Ovary (tissue), 9 donors: Measurements from ENCODE around the gene MDH2. TPM values are rescaled to one million over a fixed set of nuclear protein-coding genes. Genes with fewer than 3 reads are reported as not detected.

Experiments
- DNase-seq, 5 donors: peaks; one replicate each; pipeline ENCODE4 v3.0.0-alpha.2; 2019 to 2020
- H3K27ac ChIP-seq, 2 donors: fragments of 200-600 bp; one replicate each; pipeline versions ENCODE4 v1.5.1 to v1.8.0; 2019 to 2022
- H3K27me3 ChIP-seq: fragments of 200-600 bp; one replicate; pipeline ENCODE4 v1.8.0; 2022
- H3K36me3 ChIP-seq: fragments of 200-600 bp; sonication (generic); one replicate; pipeline ENCODE4 v1.5.1; 2019
- H3K4me1 ChIP-seq: one replicate; pipeline ENCODE4 v1.8.1; 2013; ENCODE audit warnings: mild to moderate bottlenecking, moderate library complexity; ENCODE audit not compliant: insufficient read depth
- H3K4me3 ChIP-seq: fragments of 200-600 bp; sonication (generic); one replicate; pipeline ENCODE4 v1.5.1; 2017
- H3K9me3 ChIP-seq, 2 donors: fragments of 200-600 bp in 1 of 2; sonication (generic) in 1 of 2; one replicate each; pipeline versions ENCODE4 v1.5.1 to v1.8.1; 2013 to 2019; ENCODE audit warnings: mild to moderate bottlenecking in 1 of 2, moderate library complexity in 1 of 2
- EP300 ChIP-seq: sonication (generic); formaldehyde crosslinking; IDR thresholded peaks from one replicate; pipeline ENCODE4 v1.6.1; 2017; ENCODE audit warnings: antibody characterized with exemption
- POLR2A ChIP-seq: fragments of 450-650 bp; IDR thresholded peaks from one replicate; pipeline ENCODE4 v1.6.1; 2017; ENCODE audit warnings: antibody characterized with exemption, mild to moderate bottlenecking, moderate library complexity
- WGBS, 3 donors: extraction: QIAGEN DNeasy Blood & Tissue Kit in 1 of 3; methylation state at CpG; one replicate each; pipeline versions ENCODE4 v1.1.5 to v1.1.7; 2013 to 2017; 5-methylcytosine and 5-hydroxymethylcytosine counted together
- intact Hi-C, 4 donors: fragments of 100-400 bp; cut with DNase I; formaldehyde crosslinking; loops; one replicate each; pipeline versions ENCODE4 v1.11.0 to v1.15.1; 2022 to 2023
- polyA plus RNA-seq, 2 donors: library from polyadenylated mRNA; stranded (reverse); fragments of 200-250 nt in 1 of 2; fragments of 350-450 nt in 1 of 2; fragmentation: Illumina TruSeq in 1 of 2; extraction: RNeasy Lipid Tissue Mini Kit (QIAGEN cat#74804) in 1 of 2; gene quantifications; one replicate each; pipeline ENCODE4 v1.2.3, GENCODE V29; 2013 to 2014
- total RNA-seq, 7 donors: library from RNA; depleted of rRNA in 2 of 7; stranded (reverse); fragments of >200 nt in 2 of 7; fragmentation: NEBNext Ultra II Directional in 3 of 7; extraction: Animal tissue kit (Norgen Biotek cat#: 25700) in 3 of 7; gene quantifications; one replicate each; pipeline versions ENCODE4 v1.1.0 to v1.2.4, GENCODE V29; 2016 to 2023
- TF ChIP-seq, protein P1 (sequence below), 3 donors: fragments of 450-650 bp in 2 of 3; fragments of 200-600 bp in 1 of 3; IDR thresholded peaks; one replicate each; pipeline versions ENCODE4 v1.5.1 to v1.8.0; 2016 to 2022; ENCODE audit warnings: antibody characterized with exemption in 3 of 3, mild to moderate bottlenecking in 1 of 3
- donor health status: DM: no; HTN: no; CAD: no; lungs with moderate emphysema.
- donor health status: DM: no; HTN: no; CAD: no.
- donor health status: Bipolar disorder and iron deficiency.
- donor health status: DM: yes; HTN: yes; CAD: no.
- donor health status: DM: no; HTN: no; CAD: no.
- donor health status: DM: yes; HTN: yes; CAD: no.

MDH2 gene
- total and polyA plus RNA-seq, 9 donors: 38.4 to 124 (median 94.9) TPM

DNA sequence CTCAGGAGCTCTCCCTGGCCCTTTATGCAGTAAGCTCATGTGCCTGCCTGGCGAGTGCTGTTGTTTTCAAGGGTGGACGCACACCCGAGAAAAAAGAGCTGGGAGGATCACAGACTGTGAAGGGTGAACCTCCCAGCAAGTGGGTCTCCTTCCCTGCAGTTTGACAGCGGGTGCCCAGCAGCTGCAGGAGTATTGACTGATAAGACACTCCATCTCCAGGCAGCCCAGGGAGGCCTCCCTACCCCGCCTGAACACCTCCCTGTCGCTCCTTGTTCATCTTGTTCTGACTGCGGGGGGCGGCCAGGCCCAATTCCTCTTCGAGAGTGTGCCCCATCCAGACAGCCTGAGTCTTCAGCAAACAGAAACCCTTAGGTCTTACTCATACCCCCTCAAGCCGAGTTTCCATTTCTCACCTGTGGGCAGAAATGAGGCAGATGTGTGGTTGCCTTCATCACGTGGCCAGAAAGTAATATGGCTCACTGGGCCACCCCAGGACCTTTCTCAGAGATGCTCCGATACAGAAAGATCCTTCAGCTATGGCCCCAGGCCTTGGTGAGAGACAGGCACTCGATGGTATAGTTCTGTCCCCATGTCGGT is 17.2 kb downstream of the MDH2 start:
- DNase-seq: no peak
- Histone ChIP-seq H3K36me3 (no peaks in the 10 kb centered on the region), H3K27me3 (no peaks in the 10 kb centered on the region), H3K27ac (no peak overlapping the region), H3K9me3 (no peaks in the 10 kb centered on the region), H3K4me1 (no peaks in the 10 kb centered on the region), H3K4me3 (no peak overlapping the region)
- TF ChIP-seq EP300: no peak
- TF ChIP-seq POLR2A: no peak
- TF ChIP-seq, protein P1, sequence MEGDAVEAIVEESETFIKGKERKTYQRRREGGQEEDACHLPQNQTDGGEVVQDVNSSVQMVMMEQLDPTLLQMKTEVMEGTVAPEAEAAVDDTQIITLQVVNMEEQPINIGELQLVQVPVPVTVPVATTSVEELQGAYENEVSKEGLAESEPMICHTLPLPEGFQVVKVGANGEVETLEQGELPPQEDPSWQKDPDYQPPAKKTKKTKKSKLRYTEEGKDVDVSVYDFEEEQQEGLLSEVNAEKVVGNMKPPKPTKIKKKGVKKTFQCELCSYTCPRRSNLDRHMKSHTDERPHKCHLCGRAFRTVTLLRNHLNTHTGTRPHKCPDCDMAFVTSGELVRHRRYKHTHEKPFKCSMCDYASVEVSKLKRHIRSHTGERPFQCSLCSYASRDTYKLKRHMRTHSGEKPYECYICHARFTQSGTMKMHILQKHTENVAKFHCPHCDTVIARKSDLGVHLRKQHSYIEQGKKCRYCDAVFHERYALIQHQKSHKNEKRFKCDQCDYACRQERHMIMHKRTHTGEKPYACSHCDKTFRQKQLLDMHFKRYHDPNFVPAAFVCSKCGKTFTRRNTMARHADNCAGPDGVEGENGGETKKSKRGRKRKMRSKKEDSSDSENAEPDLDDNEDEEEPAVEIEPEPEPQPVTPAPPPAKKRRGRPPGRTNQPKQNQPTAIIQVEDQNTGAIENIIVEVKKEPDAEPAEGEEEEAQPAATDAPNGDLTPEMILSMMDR (IDR thresholded peaks at IDR 0.05): no peak
- intact Hi-C loops: no loop called here
- 90 to 91% (median 91%) methylated on average over 14 of the region's 14 CpGs for WGBS, 3 donors

DNA sequence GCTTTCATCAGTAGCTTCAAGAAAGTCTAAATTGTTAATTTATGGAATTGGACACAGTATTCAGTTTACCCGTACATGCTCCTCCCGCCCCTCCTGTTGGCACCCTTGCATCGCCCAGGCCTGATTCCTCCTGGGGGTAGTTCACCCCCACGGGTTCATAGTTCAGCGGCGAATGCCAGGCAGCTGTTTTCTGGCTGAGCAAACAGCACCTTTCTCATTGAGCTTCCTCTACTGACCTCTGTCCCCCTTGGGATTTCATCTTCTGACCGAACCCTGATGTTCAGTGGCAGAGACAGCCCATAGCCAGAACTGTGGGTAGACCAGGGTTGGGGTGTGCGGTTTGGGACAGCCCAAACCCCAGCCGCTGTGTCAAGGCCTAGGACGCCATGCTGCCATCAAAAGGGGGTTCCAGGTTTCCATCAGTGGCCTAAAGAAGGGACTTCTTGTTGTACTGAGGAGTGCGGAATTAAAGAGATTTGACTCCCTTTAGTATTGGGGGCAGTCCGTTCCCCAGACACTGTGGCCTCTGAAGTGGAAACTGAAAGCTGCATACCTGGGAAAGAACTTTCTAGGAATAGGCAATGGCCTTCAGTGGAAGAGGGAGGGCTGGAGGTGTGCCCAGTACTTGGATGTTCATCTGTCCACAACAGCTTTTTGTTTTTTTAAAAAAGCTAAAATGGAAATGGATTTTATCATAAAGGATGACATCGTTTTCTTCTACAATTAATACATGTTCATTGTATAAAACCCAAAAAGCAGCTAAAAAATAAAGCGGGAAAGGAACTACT is 19.0 kb downstream of the MDH2 start:
- intact Hi-C loops: no loop called here
- H3K4me3 ChIP-seq: no peak overlapping the region
- no peak for DNase-seq
- no peaks in the 10 kb centered on the region for H3K27me3 ChIP-seq
- H3K36me3 ChIP-seq: no peaks in the 10 kb centered on the region
- peaks cover 4% of the 10 kb centered on the region for H3K4me1 ChIP-seq
- TF ChIP-seq EP300: no peak
- TF ChIP-seq, protein P1 (IDR thresholded peaks at IDR 0.05): no peak
- TF ChIP-seq POLR2A: no peak
- H3K27ac ChIP-seq: no peak overlapping the region
- H3K9me3 ChIP-seq: no peaks in the 10 kb centered on the region
- 86 to 91% (median 91%) methylated on average over 14 of the region's 14 CpGs for WGBS, 3 donors

DNA sequence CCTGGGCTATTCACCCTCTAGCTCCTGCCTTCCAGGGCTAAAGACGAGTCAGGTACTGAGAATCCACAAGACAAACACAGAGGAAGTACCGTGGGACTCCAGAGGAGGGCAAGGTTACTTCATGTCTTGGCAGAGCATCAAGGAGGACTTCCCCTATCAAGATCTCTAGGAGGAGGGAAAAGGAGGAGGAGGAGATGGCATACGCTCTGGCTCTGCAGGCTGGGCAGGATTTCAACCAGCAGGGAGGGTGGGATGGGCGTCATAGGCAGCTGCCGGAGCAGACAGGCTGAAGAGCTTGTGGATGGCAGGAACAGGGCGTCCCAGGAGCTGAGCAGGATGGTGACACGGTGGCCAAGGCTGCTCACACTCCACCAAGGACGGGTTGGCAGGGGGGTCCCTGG is 21.3 kb downstream of the MDH2 start:
- Histone ChIP-seq H3K9me3 (no peaks in the 10 kb centered on the region), H3K27ac (no peak overlapping the region), H3K27me3 (no peaks in the 10 kb centered on the region), H3K36me3 (no peaks in the 10 kb centered on the region), H3K4me3 (no peak overlapping the region), H3K4me1 (peaks cover 4% of the 10 kb centered on the region)
- DNase-seq: peak in 3 of 5 donors; percentile 32 to 65 (median 48)
- TF ChIP-seq, protein P1 (IDR thresholded peaks at IDR 0.05): no peak
- TF ChIP-seq POLR2A (no peak), EP300 (no peak)
- intact Hi-C loops: no loop called here
- WGBS, 3 donors: 25 to 31% (median 28%) methylated on average over 8 of the region's 8 CpGs

DNA sequence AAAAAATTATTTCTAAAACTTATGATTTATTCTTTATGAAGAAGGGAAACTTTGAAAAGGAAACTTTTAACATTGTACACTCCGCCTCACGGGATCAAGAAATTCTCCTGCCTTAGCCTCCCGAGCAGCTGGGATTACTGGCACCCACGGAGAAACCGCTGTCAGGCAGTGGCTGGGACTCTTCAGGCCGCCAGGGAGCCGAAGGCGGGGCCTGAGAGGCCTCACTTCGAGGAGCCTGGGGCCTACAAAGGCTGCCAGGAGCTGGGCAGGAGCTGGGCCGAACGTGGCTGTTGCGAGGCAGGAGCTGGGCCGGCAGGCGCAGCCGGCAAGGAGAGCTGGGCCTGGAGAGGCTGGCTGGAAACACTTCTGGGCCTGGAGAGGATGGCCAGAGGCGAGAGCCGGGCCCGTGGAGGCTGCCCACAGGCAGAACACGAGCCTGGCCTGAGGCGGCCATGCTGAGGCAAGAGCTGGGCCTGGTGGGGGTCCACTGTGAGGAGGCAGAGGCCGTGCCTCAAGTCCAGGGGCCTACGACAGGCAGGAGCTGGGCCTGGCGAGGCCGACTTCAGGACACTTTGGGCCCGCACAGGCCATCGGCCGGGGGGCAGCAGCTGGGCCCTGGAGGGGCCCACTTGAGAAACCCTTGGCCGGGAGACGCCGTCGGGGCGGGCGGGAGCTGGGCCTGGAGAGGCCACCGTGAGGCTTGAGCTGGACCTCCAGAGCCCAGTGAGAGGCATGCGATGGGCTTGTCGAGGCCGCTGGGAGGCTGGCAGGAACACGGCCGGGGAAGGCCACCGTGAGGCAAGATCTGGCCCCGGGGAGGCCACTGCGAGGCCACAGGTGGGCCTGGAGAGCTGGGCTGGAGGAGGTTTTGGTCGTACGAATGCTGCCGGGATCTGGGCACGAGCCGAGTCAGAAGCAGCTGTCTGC is 23.7 kb downstream of the MDH2 start:
- intact Hi-C loops: no loop called here
- no peaks in the 10 kb centered on the region for H3K27me3 ChIP-seq
- 70 to 74% (median 72%) methylated on average over 45 to 47 of the region's 47 CpGs for whole genome bisulfite sequencing, 3 donors
- DNase-seq: peak; percentile 65 to 88 (median 71)
- H3K9me3 ChIP-seq: no peaks in the 10 kb centered on the region
- H3K4me3 ChIP-seq: no peak overlapping the region
- H3K36me3 ChIP-seq: no peaks in the 10 kb centered on the region
- H3K27ac ChIP-seq: peak overlapping the region; percentile 23 to 43
- TF ChIP-seq EP300: no peak
- TF ChIP-seq, protein P1 (IDR thresholded peaks at IDR 0.05): no peak
- no peak for TF ChIP-seq POLR2A
- peaks cover 4% of the 10 kb centered on the region for H3K4me1 ChIP-seq
